ENCODE data around the gene NCOA6.
"Not testable (repeated sequence)": the region's sequence is repeated elsewhere in the genome, so short reads cannot be mapped to it uniquely, and the experiment has no call there.

NCOA6 gene

GRCh38 chr20:34773726-34774125, 51.7 kb downstream of the NCOA6 start:
- no peak for DNase-seq

- DNase-seq: no peak
Measured at GRCh38 chr20:34772437-34772836, 53.0 kb downstream of the NCOA6 start.

- DNase-seq: no peak
Measured at GRCh38 chr20:34771680-34772081, 53.8 kb downstream of the NCOA6 start.

DNA sequence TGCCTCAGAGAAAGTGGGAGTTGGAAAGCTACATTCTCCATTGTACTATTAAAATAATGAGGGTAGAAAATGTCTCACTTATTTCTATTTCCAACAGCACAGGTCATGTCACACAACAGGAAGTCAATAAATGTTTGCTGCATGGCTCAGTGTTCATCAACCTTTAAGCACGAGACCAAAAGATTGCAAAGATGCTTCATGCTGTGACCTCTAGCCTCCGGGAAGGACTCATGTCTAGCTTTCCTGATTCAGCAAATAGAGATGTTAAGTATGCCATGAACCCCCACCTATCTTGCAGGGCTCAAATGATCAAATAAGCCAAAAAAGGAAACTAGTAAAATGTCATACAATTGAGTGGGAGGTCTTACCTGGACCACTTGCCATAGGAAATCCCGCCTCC, 57.4 kb downstream of the NCOA6 start:
- no peak for DNase-seq

- DNase-seq: no peak
Measured at GRCh38 chr20:34762031-34762555, 63.4 kb downstream of the NCOA6 start.

DNA sequence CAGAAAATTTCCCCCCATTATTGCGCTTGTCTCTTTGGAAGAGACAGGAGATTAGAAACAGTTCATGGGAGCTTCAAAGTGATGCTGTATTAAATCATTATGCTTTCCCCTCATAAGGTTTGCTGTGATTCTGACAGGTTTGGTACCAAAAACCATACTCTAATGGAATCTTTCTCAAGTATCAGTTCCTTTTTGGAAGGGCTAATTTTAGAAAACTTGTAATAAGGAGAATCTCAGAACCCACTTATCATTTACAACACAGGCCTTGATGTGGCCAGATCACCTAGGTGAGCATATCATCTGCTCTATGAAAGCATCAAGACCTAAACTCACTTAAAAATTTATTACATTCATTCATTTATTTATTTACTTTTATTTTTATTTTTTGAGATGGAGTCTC, 70.1 kb downstream of the NCOA6 start:
- DNase-seq: no peak

DNA sequence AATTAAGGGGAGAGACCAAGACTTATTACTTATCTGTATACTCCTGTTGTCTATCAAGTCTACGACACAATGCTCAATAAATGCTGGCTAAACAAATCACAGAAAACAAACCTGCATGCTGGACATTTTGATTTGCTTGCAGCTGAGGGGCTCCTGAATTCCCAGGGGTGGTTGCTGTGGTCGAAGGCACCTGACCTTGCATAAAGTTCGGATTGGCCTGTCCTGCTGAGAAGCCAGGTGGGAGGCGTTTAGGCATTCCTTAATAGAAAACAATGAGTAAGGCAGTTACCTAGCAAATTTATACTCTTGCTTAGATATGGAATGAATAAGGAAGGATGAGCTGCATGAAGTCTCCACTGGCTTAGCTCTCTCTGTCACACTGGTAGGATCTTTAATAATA, 70.8 kb downstream of the NCOA6 start:
- DNase-seq: no peak

GRCh38 chr20:34753706-34754461, 71.6 kb downstream of the NCOA6 start:
- no peak for DNase-seq

- no peak for DNase-seq
Measured at GRCh38 chr20:34751453-34751852, 74.0 kb downstream of the NCOA6 start.

DNA sequence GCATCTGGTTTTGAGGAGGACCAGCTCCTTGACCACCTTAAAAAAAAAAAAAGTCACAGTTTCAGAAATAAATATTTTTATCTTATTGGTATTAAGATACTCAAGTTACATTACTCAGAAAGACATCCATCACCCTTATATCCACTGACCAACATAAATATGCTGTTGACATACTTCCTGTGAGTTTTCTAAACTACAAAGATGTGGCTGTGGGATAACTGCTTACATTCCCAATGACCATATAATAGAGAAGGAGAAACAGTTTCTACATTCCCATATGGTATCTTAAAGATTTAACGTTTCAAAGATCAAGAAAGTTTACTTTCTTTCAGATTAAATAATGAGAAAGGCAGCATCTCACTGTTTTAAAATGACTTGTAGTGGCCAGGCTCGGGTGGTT, 75.0 kb downstream of the NCOA6 start:
- no peak for DNase-seq

DNA sequence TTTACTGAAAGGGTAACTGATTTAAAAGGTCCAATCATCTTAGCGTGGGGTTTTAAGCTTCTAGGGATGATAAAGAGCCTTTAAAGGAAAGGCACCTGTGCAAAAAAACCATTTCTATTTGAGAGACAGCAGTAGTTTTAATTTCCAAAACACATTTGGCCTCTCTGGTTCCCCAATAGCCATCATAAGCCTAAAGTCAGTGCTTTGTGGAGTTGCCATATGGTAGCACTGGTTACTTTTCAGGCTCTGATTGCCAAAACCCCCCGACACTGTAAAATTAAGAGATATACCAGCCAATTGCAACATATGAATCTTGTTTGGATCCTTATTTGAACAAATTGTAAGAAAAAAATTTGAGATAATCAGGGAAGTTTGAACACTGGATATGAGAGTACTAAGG, 76.7 kb downstream of the NCOA6 start:
- no peak for DNase-seq

GRCh38 chr20:34747479-34747878, 78.0 kb downstream of the NCOA6 start:
- no peak for DNase-seq

DNA sequence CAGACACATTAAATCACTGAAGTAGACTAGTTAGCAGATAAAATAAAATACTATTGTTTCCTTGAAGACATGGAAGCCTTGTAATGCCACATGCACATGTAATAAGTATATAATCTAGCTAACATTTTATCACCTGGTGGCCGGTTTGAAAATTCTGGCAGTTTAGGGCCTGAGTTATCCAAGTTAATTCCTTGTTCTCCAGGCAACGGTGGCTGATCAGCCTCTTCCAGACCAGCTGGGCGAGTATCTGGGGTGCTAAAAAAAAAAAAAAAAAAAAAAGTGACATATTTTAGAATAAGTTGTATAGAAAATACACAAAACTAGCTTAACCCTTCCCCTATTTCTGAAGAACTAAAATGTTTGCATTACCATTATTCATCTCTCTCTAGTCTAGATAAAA, 78.8 kb downstream of the NCOA6 start:
- DNase-seq: no peak

- DNase-seq: no peak
Measured at GRCh38 chr20:34744847-34745246, 80.6 kb downstream of the NCOA6 start.

DNA sequence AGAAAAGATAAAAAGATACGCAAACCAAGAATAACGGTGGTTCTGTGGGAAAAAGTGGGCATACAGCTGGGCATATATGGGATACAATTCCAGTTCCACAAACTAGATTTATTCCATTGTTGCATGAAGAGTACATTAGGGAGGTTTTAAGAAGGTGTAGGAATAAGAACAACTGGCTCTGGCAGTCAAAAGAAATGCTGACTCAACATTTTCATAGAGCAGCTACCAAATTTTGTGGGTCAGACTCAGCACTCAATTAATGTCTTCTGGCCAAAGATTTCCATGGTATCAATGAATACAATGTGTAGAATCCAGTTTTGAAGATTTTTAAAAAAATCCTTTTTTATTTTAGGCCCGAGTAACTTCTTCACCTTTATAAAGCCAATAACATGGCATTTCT, 81.1 kb downstream of the NCOA6 start:
- DNase-seq: no peak

DNA sequence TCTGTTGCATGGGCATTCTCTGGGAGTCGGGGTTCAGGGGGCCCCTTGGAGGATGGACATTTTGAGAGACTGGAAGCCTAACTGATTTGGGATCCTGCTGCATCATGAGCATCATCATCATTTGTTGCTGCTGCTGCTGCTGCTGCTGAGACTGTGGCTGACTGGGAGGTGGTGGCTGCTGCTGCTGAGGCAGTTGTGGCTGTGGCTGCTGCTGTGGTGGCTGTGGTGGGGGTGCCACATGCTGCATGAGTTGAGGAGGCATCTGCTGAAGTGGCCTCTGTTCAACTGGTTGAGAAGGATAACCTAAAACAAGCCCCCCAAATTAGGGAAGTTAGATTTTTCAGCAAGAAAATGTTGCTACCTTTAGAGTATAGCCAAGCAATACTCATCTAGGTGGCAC, 82.4 kb downstream of the NCOA6 start:
- no peak for DNase-seq

- no peak for DNase-seq
Measured at GRCh38 chr20:34736106-34736735, 89.2 kb downstream of the NCOA6 start.

- DNase-seq: no peak
Measured at GRCh38 chr20:34732523-34732922, 92.9 kb downstream of the NCOA6 start.

DNA sequence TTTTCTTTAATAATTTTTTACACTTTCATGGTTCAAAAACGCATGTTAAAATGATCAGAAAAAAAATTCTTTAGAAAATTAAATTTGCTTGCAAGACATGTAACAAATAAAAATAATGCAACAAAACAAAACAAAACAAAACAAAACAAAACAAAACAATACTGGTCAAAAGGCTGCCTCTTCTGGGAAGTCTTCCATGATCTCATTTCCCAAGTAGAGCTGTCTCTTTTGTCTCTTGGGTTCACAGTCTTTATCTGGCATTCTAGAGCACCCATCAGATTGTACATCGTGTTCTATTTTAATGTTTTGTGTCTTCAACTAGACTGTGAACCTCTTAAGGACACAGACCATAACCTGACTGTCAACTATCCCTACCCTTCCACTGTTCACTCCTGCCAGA, 96.0 kb downstream of the NCOA6 start:
- no peak for DNase-seq

DNA sequence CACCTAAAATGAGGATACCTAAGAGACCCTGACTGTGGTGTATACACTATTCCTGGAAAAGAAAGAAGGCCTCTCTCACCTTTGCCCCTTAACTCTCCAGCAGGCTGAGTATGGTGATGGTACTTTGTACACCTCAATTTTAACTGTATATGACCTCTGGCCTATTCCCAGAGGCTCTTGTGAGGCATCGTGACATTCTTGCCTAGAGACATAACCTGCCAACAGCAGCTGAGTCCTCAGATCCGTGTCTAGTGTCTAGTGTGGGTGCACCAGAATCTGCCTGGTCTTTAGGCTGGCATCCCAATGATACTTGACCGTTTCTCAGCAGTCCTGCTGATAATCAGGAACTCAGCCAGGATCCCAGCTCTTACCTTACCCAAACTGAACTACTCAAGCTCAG, 101.3 kb downstream of the NCOA6 start:
- no peak for DNase-seq

DNA sequence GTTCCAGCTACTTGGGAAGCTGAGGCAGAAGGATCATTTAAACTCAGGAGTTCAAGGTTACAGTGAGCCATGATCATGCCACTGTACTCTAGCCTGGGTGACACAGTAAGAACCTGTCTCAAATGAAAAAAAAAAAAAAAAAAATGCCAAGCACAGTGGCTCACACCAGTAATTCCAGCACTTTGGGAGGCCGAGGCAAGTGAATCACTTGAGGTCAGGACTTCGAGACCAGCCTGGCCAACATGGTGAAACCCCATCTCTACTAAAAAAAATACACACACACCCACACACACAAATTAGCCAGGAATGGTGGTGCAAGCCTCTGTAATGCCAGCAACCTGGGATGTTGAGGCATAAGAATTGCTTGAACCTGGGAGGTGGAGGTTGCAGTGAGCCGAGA, 102.9 kb downstream of the NCOA6 start:
- DNase-seq: not testable (repeated sequence)

GRCh38 chr20:34720266-34720665, 105.2 kb downstream of the NCOA6 start:
- no peak for DNase-seq

DNA sequence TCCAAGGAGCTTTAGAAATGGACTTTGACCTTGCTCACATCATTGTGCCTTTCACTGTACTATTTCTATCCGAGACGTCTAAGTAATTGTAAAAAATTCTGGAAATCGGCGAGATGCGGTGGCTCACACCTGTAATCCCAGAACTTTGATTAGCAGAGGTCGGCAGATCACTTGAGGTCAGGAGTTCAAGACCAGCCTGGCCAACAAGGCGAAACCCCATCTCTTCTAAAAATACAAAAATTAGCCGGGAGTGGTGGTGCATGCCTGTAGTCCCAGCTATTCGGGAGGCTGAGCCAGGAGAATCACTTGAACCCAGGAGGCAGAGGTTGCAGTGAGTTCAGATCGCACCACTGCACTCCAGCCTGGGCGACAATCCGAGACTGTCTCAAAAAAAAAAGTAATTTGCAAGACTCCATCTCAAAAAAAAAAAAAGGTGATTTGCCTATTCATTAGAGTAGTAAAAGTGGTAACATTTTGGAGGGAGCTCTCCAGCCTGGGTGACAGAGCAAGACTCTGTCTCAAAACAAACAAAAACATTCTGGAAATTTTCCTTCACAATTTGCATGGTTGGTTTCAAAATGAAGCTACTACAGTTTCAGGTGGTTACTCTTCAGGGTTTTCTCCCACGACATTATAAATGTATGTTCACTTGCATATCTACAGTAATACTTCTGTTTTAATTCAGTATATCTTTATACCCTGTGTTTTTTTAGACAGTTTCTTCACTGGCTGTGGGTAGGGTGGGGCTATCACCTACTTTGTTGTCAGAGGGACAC, 106.0 kb downstream of the NCOA6 start:
- not testable (repeated sequence) for DNase-seq
